Transverse colon (tissue), 4 donors: Measurements from ENCODE around the gene LHX3. TPM values are rescaled to one million over a fixed set of nuclear protein-coding genes. Genes with fewer than 3 reads are reported as not detected.
A peak's percentile ranks its signal among the peaks of the same experiment; 100 is the strongest.
"Not testable (repeated sequence)": the region's sequence is repeated elsewhere in the genome, so short reads cannot be mapped to it uniquely, and the experiment has no call there.

ENCODE experiments used
- DNase-seq: peaks from one replicate; pipeline ENCODE4 v3.0.0-alpha.2; 2019
- H3K27ac ChIP-seq, 4 donors: fragments of 200-600 bp; sonication (generic); 2 replicates each; pipeline ENCODE4 v1.5.1; 2016 to 2018; ENCODE audit warnings: inconsistent platforms in 4 of 4
- H3K27me3 ChIP-seq: fragments of 200-600 bp; sonication (generic); 2 replicates; pipeline ENCODE4 v1.5.1; 2017; ENCODE audit warnings: inconsistent platforms
- H3K36me3 ChIP-seq, 4 donors: fragments of 200-600 bp; sonication (generic); 2 replicates each; pipeline ENCODE4 v1.5.1; 2017 to 2019; ENCODE audit warnings: inconsistent platforms in 4 of 4
- H3K4me1 ChIP-seq, 4 donors: fragments of 200-600 bp; sonication (generic); 2 replicates each; pipeline ENCODE4 v1.5.1; 2017 to 2020; ENCODE audit warnings: inconsistent platforms in 4 of 4
- H3K4me3 ChIP-seq, 4 donors: fragments of 200-600 bp; sonication (generic); 1 replicate in 1 of 4; 2 replicates in 3 of 4; pipeline versions ENCODE4 v1.5.1 to v1.6.1; 2017 to 2019; ENCODE audit warnings: inconsistent platforms in 4 of 4
- H3K9me3 ChIP-seq, 2 donors: fragments of 200-600 bp; sonication (generic); 2 replicates each; pipeline ENCODE4 v1.5.1; 2017 to 2019; ENCODE audit warnings: inconsistent platforms in 2 of 2
- CTCF ChIP-seq, 5 experiments: fragments of 200-600 bp in 3 of 5; fragments of 450-650 bp in 2 of 5; sonication (generic) in 3 of 5; IDR thresholded peaks; 1 replicate in 2 of 5; 2 replicates in 3 of 5; pipeline ENCODE4 v1.5.1; 2016 to 2017; ENCODE audit warnings: antibody characterized with exemption in 5 of 5, inconsistent platforms in 3 of 5, mild to moderate bottlenecking in 2 of 5, moderate library complexity in 1 of 5
- EP300 ChIP-seq: sonication (generic); formaldehyde crosslinking; IDR thresholded peaks from one replicate; pipeline ENCODE4 v1.6.1; 2017; ENCODE audit warnings: antibody characterized with exemption, low read depth
- POLR2A ChIP-seq: fragments of 450-650 bp; IDR thresholded peaks from one replicate; pipeline ENCODE4 v1.6.1; 2016; ENCODE audit warnings: antibody characterized with exemption, mild to moderate bottlenecking, moderate library complexity
- POLR2AphosphoS5 ChIP-seq, 3 donors: sonication (generic); formaldehyde crosslinking; IDR thresholded peaks; one replicate each; pipeline ENCODE4 v1.6.1; 2016; ENCODE audit warnings: antibody characterized with exemption in 3 of 3
- WGBS, 2 donors: methylation state at CpG; one replicate each; pipeline ENCODE4 v1.1.5; 2018; ENCODE audit warnings: low coverage in 1 of 2; 5-methylcytosine and 5-hydroxymethylcytosine counted together
- in situ Hi-C, 4 donors: fragments of 200-750 bp; cut with MboI; loops; one replicate each; pipeline versions ENCODE4 v1.15.0 to v1.15.1; 2017; ENCODE audit warnings: low sequenced_read_pairs in 3 of 4, low pct_ligation_motif_present in 1 of 4, low pct_unique_long_range_greater_than_20kb in 1 of 4
- intact Hi-C: fragments of 100-400 bp; cut with DNase I; formaldehyde crosslinking; loops from one replicate; pipeline ENCODE4 v1.15.1; 2023; ENCODE audit warnings: low total_unique reads
- total RNA-seq, 4 donors: library from RNA; depleted of rRNA; stranded (reverse); fragments of >200 nt; gene quantifications; one replicate each; pipeline ENCODE4 v1.1.0, GENCODE V29; 2016

The LHX3 gene
- total RNA-seq, 4 donors from 2014 or later, result not detected

- H3K4me1 ChIP-seq, result peaks cover 7 to 29% (median 16%) of the 10 kb centered on the region in 4 donors
These were observed 35.0 kb upstream of the LHX3 start for GRCh38 chr9:136239983-136240330.

GRCh38 chr9:136239135-136239982 is 34.4 kb upstream of the LHX3 start:
- H3K27me3 ChIP-seq, result no peaks in the 10 kb centered on the region
- WGBS, 2 donors, result 72 to 100% methylated on average over 2 to 24 of the region's 25 CpGs
- H3K4me1 ChIP-seq, result peaks cover 1 to 23% (median 10%) of the 10 kb centered on the region in 4 donors
- H3K36me3 ChIP-seq, result no peaks in the 10 kb centered on the region
- H3K27ac ChIP-seq, result peak overlapping the region in 2 of 4 donors; percentile 6 to 16
- intact Hi-C loops (no loop called here), in situ Hi-C loops (no loop called here)
- DNase-seq, result no peak
- TF ChIP-seq CTCF (IDR thresholded peaks at IDR 0.05) (no peak), EP300 (no peak), POLR2AphosphoS5 (IDR thresholded peaks at IDR 0.05) (no peak), POLR2A (no peak)
- H3K4me3 ChIP-seq, result no peak overlapping the region
- H3K9me3 ChIP-seq, result no peaks in the 10 kb centered on the region

More at GRCh38 chr9:136239983-136240330, 35.0 kb upstream of the LHX3 start:
- Histone ChIP-seq H3K27ac (peak overlapping the region in 2 of 4 donors; percentile 6 to 16), H3K36me3 (no peaks in the 10 kb centered on the region), H3K9me3 (no peaks in the 10 kb centered on the region), H3K4me3 (no peak overlapping the region), H3K27me3 (no peaks in the 10 kb centered on the region)
- intact Hi-C loops (no loop called here), in situ Hi-C loops (no loop called here)
- peak; percentile 70 for DNase-seq
- TF ChIP-seq POLR2A, result no peak
- TF ChIP-seq CTCF (IDR thresholded peaks at IDR 0.05), result no peak
- WGBS, 2 donors, result 36 to 100% methylated on average over 1 to 2 of the region's 2 CpGs

GRCh38 chr9:136238342-136238732 is 33.4 kb upstream of the LHX3 start:
- no peaks in the 10 kb centered on the region for H3K36me3 ChIP-seq
- H3K27me3 ChIP-seq, result no peaks in the 10 kb centered on the region
- intact Hi-C loops, result no loop called here
- no peak for DNase-seq
- H3K27ac ChIP-seq, result no peak overlapping the region
- 84% methylated on average over 12 of the region's 12 CpGs; no CpG with 5 or more reads in 1 of the 2 donors for WGBS, 2 donors
- H3K4me3 ChIP-seq, result no peak overlapping the region
- H3K4me1 ChIP-seq, result peaks cover 0 to 17% (median 6%) of the 10 kb centered on the region in 4 donors
- in situ Hi-C loops, result no loop called here
- no peak for TF ChIP-seq EP300
- TF ChIP-seq CTCF (IDR thresholded peaks at IDR 0.05), result no peak
- no peak for TF ChIP-seq POLR2AphosphoS5 (IDR thresholded peaks at IDR 0.05)
- no peak for TF ChIP-seq POLR2A
- no peaks in the 10 kb centered on the region for H3K9me3 ChIP-seq

GRCh38 chr9:136237486-136238341 is 32.8 kb upstream of the LHX3 start:
- intact Hi-C loops, result no loop called here
- TF ChIP-seq POLR2AphosphoS5 (IDR thresholded peaks at IDR 0.05) (no peak), POLR2A (no peak), CTCF (IDR thresholded peaks at IDR 0.05) (no peak), EP300 (no peak)
- Histone ChIP-seq H3K9me3 (no peaks in the 10 kb centered on the region), H3K27ac (no peak overlapping the region), H3K36me3 (no peaks in the 10 kb centered on the region), H3K27me3 (no peaks in the 10 kb centered on the region), H3K4me1 (peaks cover 0 to 17% (median 6%) of the 10 kb centered on the region in 4 donors), H3K4me3 (no peak overlapping the region)
- in situ Hi-C loops, result no loop called here
- WGBS, 2 donors, result 40 to 92% methylated on average over 1 to 32 of the region's 32 CpGs
- no peak for DNase-seq

GRCh38 chr9:136236471-136237410 is 31.8 kb upstream of the LHX3 start:
- H3K27ac ChIP-seq, H3K36me3 ChIP-seq, H3K27me3 ChIP-seq, in situ Hi-C loops, H3K9me3 ChIP-seq, intact Hi-C loops, DNase-seq, H3K4me3 ChIP-seq: not testable (repeated sequence)
- WGBS, 2 donors, result 93 to 100% methylated on average over 4 to 39 of the region's 43 CpGs
- H3K4me1 ChIP-seq, result peaks cover 0 to 17% (median 6%) of the 10 kb centered on the region in 4 donors
